ENCODE data around the gene AAR2. TPM values are rescaled to one million over a fixed set of nuclear protein-coding genes. Genes with fewer than 3 reads are reported as not detected.

AAR2 gene
- polyA plus RNA-seq, 1 donor from 2014 or later = 28.1 TPM

- TF ChIP-seq POLR2AphosphoS5 (IDR thresholded peaks at IDR 0.05) (no peak), CTCF (IDR thresholded peaks at IDR 0.05; ENCODE audit: poor library complexity, severe bottlenecking) (no peak), REST (IDR thresholded peaks at IDR 0.05; ENCODE audit: borderline replicate concordance) (no peak), EZH2 (IDR thresholded peaks at IDR 0.05; ENCODE audit: borderline replicate concordance, insufficient read depth, low read length, poor library complexity, severe bottlenecking) (no peak), SMC3 (conservative IDR thresholded peaks at IDR 0.05; ENCODE audit: poor library complexity) (no peak), EP300 (conservative IDR thresholded peaks at IDR 0.05; ENCODE audit: poor library complexity, severe bottlenecking) (no peak), MXI1 (conservative IDR thresholded peaks at IDR 0.05; ENCODE audit: poor library complexity, severe bottlenecking) (no peak), RAD21 (conservative IDR thresholded peaks at IDR 0.05) (no peak), TAF1 (IDR thresholded peaks at IDR 0.05; ENCODE audit: low read depth) (no peak)
- H3K9ac ChIP-seq (ENCODE audit: low read length) = no peak overlapping the region
- H2AFZ ChIP-seq (ENCODE audit: low read depth, low read length) = no peak overlapping the region
- H3K9me3 ChIP-seq (ENCODE audit: low read length) = no peaks in the 10 kb centered on the region
- peaks cover 24% of the 10 kb centered on the region for H3K27me3 ChIP-seq (ENCODE audit: insufficient read depth, low read depth, low read length)
- no peak overlapping the region for H3K4me3 ChIP-seq (ENCODE audit: low read length)
- H3K27ac ChIP-seq (ENCODE audit: low read length) = no peak overlapping the region
- H4K20me1 ChIP-seq (ENCODE audit: insufficient read depth) = no peaks in the 10 kb centered on the region
- no peaks in the 10 kb centered on the region for H3K9me2 ChIP-seq (ENCODE audit: insufficient read depth, low read length)
- H3K36me3 ChIP-seq (ENCODE audit: insufficient read depth, low read length) = no peaks in the 10 kb centered on the region
- no peaks in the 10 kb centered on the region for H3F3A ChIP-seq (ENCODE audit: insufficient read depth, low read length, poor library complexity, severe bottlenecking)
- no peaks in the 10 kb centered on the region for H3K79me2 ChIP-seq (replicated peaks; ENCODE audit: insufficient read depth, low read length)
- no peak overlapping the region for H3K4me2 ChIP-seq (ENCODE audit: low read length)
Measured at GRCh38 chr20:36303020-36303595, 66.8 kb downstream of the AAR2 start.

- no peak overlapping the region for H2AFZ ChIP-seq (ENCODE audit: low read depth, low read length)
- H3K27me3 ChIP-seq (ENCODE audit: insufficient read depth, low read depth, low read length) = peaks cover 24% of the 10 kb centered on the region
Measured at GRCh38 chr20:36303831-36304230, 67.6 kb downstream of the AAR2 start.

More at GRCh38 chr20:36303831-36304230, 67.6 kb downstream of the AAR2 start:
- H3K4me2 ChIP-seq (ENCODE audit: low read length) = no peak overlapping the region
- no peaks in the 10 kb centered on the region for H3K9me2 ChIP-seq (ENCODE audit: insufficient read depth, low read length)
- H3K9ac ChIP-seq (ENCODE audit: low read length) = no peak overlapping the region
- no peak overlapping the region for H3K27ac ChIP-seq (ENCODE audit: low read length)
- no peaks in the 10 kb centered on the region for H4K20me1 ChIP-seq (ENCODE audit: insufficient read depth)
- no peak overlapping the region for H3K4me3 ChIP-seq (ENCODE audit: low read length)
- H3K79me2 ChIP-seq (replicated peaks; ENCODE audit: insufficient read depth, low read length) = no peaks in the 10 kb centered on the region
- H3F3A ChIP-seq (ENCODE audit: insufficient read depth, low read length, poor library complexity, severe bottlenecking) = no peaks in the 10 kb centered on the region
- H3K36me3 ChIP-seq (ENCODE audit: insufficient read depth, low read length) = no peaks in the 10 kb centered on the region
- TF ChIP-seq RAD21 (conservative IDR thresholded peaks at IDR 0.05) (no peak), SMC3 (conservative IDR thresholded peaks at IDR 0.05; ENCODE audit: poor library complexity) (no peak)
- H3K9me3 ChIP-seq (ENCODE audit: low read length) = no peaks in the 10 kb centered on the region

All from neural cell (in vitro differentiated cells).